ENCODE data around the gene TRAPPC12.

The TRAPPC12 gene

DNA sequence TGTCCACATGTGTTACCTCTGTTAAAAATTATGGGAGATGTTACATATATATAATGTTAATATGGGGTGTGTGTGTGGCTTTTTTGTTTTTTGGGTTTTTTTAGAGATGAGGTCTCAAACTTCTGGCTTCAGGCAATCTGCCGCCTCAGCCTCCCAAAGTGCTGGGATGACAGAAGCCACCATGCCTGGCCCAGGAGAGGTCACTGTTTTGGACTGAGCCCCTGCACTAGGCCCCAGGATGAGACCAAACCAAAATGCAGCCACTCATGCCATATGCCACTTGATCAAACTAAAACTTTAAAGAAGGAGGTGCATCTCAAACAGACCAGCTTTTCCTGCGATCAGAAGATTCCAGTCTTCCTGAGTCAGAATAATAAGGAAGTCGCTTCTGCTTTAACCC lies 137.3 kb downstream of the TRAPPC12 start:
- no peak for DNase-seq

DNA sequence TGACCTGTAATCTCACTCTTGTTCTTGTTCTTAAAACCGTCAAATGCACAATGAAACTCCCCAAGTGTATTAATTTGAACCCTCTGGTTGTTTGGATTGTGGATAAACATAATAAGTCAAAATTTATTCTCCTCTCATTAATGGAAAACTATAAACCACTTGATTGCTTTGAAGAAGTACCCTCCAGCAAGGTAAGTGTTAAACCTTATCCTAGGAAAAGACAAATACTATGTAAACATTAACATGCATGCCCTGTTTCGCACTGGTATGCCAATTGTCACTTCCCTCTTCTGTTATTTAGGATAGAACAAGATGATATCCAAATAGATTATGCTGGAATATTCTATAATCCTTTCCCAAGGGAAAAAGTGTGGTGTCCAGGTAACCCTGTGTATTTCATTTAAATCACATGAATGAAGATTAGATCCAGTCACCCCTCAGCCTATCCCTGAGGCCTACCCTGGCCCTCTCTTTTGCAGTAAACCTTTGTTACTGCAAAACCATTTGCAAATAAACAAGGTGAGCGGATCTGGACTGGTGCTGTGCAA lies 138.5 kb downstream of the TRAPPC12 start:
- no peak for DNase-seq

DNA sequence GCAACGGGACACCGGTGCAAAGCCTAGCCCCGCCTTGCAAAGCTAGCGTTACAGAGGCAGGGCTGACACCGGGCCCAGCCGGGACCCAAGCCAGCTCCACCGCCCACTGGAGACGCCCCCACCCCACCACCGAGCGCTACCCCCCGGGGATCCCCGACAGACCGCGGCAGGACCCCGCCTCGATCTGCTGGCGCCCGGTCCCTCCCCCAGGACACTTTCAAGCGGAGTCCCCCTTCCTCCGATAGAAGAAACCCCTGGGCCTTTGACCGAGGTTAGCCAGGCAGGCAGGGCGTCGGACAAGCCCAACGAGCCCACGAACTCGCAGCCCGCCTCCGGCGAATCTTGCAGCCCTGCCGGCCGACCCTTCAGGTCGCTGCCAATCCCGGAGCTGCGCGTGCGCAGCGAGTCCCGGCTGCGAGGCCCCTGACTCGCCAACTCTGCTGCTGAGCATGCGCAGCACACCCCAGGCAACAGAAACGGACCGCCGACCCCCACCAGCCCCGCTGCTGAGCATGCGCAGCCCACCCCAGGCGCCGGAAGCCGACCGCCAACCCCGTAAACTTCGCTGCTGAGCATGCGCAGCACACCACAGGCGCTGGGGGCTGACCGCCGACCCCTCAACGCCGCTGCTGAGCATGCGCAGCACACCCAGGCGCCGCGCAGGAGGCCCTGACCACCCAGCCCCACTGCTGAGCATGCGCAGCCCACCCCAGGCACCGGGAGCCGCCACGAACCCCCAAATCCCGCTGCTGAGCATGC lies 139.2 kb downstream of the TRAPPC12 start:
- peak; percentile 100 for DNase-seq

DNA sequence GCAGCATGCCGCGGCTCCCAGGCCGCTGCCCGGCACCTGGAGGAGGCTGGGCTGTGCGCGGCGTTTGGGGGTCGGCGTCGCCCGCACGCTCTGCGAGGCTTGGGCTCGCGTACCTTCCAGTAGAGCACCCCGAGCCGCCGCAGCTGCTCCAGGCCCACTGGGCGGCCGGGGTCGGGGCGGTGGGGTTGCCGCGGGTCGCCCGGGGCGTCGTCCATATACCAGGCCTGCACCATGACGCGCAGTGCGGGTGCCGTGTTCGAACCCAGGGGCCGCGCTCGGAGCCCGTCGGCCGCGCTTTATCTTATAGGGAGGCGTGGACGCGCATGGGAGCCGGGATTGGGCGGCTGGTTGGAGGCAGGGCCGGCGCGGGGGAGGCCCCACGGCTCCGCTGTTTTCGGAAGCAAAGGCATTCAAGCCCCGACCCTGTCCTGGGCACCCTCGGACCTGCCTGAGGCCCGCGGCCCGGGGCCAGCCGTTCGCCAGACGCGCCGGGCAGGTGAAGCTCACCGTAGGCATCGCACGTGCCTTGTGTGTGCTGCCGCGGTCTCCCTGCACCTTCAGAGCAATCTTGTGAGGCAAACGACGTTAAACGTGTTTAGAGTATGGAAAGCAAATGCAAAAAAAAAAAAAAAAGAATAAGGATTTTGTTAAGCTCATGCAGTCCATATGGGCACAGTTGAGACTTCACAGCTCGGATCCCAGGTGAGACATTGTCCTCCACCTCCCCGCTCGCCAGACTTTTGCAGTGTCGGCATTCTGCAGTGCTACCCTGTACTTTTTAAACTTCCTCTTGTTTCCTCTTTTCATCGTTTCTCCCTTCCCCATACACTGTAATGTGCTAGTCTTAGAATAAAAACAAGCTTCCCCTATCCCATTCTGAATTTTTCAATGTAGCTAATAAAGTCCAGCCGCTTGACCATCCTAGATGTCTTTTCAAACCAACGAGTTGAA lies 140.0 kb downstream of the TRAPPC12 start, which contains the start of gene ADI1:
ADI1 (minus strand) TSS at position 277 of the 951 bp plus-strand sequence; CDS start at position 233, 44 bp downstream.
- DNase-seq = peak; percentile 69

DNA sequence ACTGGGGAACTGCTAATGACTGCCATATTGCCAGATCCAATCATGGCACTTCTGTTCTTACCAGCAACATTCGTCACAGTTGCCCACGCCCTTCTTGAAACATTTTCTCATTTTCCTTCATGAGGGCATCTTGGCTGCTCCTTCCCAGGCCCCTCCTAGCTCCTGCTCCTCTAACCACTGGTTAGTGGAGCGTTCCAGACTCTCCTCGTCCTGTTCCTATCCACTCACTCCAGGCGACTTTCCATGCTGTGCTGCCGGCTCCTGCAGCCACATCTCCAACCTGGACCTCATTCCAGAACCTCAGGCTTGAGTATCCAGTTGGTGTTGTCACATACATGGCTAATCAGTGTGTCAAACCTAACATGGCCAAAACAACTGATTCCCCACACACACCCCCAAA lies 141.1 kb downstream of the TRAPPC12 start:
- no peak for DNase-seq

DNA sequence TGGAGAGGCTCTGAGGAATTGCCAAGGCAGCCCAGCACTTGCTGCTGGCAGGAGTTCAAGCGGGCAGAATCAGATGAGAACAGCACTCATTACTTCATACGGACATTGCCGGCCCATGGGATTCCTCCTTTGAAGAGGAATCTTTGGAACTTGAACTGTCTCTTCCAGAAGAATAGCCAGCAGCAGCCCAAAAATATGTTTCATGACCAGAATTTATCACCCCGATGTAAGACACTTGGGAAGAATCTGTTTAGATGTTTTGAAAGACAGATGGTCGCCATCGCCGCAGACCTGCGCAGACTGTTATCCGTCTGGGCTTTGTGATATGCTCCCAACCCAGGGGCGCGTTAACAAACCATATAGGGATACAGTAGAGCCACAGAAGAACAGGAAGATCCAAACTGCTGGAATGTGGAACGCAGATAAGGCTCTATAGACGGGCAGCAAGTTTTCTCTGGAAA lies 143.5 kb downstream of the TRAPPC12 start:
- no peak for DNase-seq

DNA sequence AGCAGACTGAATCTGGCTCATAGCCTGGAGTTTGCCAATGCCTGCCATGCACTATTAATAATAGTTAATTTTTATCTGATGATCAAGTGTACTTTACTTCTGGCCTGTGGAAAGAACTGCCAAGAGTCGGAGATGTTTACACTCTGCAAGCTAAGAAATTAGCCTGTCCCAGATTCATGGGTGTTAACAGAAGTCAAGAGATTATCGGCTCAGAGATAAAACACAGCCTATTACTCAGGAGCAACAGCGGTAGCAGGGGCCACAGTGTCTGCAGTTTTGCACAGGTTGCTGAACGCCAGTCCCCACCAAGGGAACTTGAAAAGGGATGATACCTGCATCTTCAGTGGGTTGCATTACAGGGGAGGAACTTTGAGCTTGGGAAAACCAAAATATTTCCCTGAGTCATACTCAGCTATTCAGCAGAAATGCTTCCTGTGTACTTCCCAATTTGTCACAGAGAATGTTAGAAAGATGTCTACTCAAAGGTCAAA lies 144.1 kb downstream of the TRAPPC12 start:
- DNase-seq = no peak

DNA sequence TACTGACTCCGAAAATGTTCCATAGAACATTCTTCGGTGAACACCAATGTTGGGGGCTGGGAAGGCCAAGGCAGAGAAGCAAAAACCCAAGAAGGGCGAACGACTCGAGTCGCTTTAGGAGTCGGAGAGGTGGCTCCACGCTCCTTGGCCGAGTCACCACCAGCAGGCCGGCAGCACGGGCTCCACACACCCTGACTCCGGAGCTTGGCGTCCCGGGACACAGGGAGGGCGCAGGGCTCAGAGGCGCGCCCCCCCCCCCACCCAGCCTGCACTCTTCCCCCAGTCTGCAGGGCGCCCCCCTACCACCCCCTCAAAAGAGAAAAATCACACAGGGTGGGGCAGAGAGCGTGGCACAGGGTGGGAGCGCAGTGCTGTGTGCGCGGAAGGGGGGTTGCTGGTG lies 147.4 kb downstream of the TRAPPC12 start:
- no peak for DNase-seq

DNA sequence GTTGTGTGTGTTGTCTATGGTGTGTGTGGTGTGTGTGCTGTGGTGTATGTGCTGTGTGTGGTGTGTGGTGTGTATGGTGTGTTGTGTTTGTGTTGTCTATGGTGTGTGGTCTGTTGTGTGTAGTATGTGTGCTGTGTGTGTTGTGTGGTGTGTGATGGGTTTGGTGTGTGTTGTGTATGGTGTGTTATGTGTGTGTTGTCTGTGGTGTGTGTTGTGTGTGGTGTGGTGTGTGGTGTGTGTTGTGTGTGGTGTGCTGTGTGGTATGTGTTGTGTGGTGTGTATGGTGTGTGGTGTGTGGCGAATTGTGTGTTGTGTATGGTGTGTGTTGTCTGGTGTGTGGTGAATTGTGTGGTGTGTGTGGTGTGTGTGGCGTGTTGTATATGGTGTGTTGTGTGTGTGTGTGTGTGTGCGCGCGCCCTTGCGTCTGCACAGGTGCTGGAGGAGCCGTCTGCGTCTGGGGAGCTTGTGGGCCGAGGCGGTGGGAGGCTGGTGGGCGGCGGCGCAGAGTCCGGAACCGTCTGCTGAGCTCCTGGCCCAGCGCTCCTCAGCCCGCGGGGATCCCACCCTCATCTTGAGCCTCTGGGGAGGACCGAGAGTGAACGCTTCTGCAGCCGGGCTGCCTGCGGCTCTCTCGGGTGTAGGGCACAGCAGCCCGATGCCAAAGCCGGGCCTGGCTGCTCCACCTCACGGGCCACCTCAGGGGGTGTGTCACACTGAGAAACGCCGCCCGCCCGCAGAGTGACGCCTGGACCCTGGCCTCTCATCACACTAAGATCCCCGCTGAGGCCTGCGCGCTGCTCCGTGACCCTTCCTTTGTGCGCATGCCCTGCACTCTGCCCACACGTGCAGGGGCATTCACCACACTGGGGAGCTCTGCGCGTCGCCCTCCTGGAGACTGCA lies 148.6 kb downstream of the TRAPPC12 start:
- DNase-seq = no peak

All from KG1 (cell line).